ENCODE measurements around the gene LYPD6B.

The LYPD6B gene

DNA sequence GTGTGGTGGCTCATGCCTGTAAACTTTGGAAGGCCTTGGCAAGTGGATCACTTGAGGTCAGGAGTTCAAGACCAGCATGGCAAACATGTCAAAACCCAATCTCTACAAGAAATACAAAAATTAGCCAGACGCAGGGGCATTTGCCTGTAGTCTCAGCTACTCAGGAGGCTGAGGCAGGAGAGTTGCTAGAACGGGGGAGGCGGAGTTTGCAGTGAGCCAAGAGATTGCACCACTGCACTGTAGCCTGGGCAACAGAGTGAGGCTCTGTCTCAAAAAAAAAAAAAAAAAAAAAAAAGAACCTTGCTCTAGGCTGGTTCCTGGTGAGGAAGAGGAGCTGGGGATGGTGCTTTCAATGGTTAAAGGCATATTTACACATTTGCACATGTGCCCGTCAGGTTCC is 129.4 kb downstream of the LYPD6B start:
- H3K4me3 ChIP-seq (ENCODE audit: low read depth in 1 of 2, low read length in 2 of 2) = no peak overlapping the region
- no peaks in the 10 kb centered on the region for H3K27me3 ChIP-seq (ENCODE audit: low read depth, low read length)
- H3K36me3 ChIP-seq (ENCODE audit: control insufficient read depth in 1 of 2, insufficient read depth in 2 of 2, low read length in 2 of 2) = no peaks in the 10 kb centered on the region
- peaks cover 0 to 4% of the 10 kb centered on the region in 2 donors for H3K4me1 ChIP-seq (ENCODE audit: control insufficient read depth in 1 of 2, insufficient read depth in 2 of 2, low read length in 2 of 2)
- H3K27ac ChIP-seq (ENCODE audit: low read length) = no peak overlapping the region
- no peaks in the 10 kb centered on the region for H3K9me3 ChIP-seq (ENCODE audit: control insufficient read depth in 1 of 2, low read length in 2 of 2)

DNA sequence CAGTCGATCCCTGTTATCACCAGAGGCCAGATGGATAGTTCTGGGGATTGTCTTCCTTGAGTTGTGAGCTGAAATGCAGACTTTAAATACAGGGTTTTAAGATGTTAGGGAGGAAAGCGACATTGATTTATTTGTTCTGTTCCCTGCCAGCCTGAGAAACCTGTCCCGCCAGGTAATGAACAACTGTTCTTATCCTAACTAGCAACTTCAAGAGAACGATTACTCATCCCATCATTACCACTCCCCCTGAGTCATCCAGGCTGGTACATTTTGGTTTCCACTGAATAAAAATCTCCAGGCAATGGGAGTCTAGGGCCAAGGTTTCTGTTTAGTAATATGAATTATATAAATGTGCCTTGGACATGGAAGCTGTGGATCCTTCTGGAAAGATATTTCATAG is 131.2 kb downstream of the LYPD6B start:
- Histone ChIP-seq H3K4me1 (ENCODE audit: control insufficient read depth in 1 of 2, insufficient read depth in 2 of 2, low read length in 2 of 2) (peaks cover 0 to 4% of the 10 kb centered on the region in 2 donors), H3K4me3 (ENCODE audit: low read depth in 1 of 2, low read length in 2 of 2) (no peak overlapping the region), H3K9me3 (ENCODE audit: control insufficient read depth in 1 of 2, low read length in 2 of 2) (no peaks in the 10 kb centered on the region), H3K27ac (ENCODE audit: low read length) (no peak overlapping the region), H3K36me3 (ENCODE audit: control insufficient read depth in 1 of 2, insufficient read depth in 2 of 2, low read length in 2 of 2) (no peaks in the 10 kb centered on the region), H3K27me3 (ENCODE audit: low read depth, low read length) (no peaks in the 10 kb centered on the region)

DNA sequence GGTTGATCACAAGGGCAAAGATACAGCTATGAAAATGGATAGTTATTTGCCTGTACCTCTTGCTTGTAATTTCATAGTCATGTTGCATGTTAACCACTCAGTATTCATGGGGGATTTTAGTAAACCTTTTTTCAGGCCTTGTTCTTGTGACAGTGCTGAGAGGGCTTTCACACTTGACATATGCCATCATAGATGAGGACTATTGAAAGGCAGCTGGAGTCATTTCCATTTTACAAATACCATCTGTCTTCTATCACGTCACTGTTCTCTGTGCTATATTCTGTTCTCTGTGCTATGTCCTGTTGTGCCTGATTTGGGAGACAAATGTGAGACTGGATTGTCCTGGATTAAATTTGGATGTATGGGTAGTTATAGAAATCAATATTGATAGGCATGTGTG is 131.7 kb downstream of the LYPD6B start:
- peaks cover 0 to 4% of the 10 kb centered on the region in 2 donors for H3K4me1 ChIP-seq (ENCODE audit: control insufficient read depth in 1 of 2, insufficient read depth in 2 of 2, low read length in 2 of 2)
- H3K27ac ChIP-seq (ENCODE audit: low read length) = no peak overlapping the region
- no peak overlapping the region for H3K4me3 ChIP-seq (ENCODE audit: low read depth in 1 of 2, low read length in 2 of 2)
- no peaks in the 10 kb centered on the region for H3K36me3 ChIP-seq (ENCODE audit: control insufficient read depth in 1 of 2, insufficient read depth in 2 of 2, low read length in 2 of 2)
- no peaks in the 10 kb centered on the region for H3K27me3 ChIP-seq (ENCODE audit: low read depth, low read length)
- H3K9me3 ChIP-seq (ENCODE audit: control insufficient read depth in 1 of 2, low read length in 2 of 2) = no peaks in the 10 kb centered on the region

DNA sequence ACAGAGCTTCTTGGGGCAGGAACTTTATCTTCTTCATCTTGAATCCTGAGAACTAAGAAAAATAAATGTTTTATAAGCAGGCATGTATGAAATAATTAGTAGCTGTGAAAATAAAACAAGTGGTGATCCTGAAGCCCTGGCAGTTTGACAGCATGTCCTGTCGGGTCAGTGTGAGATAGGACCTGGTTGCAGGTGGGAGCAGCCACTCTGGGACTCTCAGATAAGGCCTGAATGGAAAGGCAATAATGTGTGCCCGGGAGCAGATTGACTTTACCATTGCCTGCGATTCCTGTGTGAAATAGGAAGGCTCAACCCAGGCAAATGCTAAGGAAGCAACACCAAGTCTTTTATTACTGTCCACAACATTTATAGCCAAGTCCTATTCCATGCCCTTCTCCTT is 132.4 kb downstream of the LYPD6B start:
- Histone ChIP-seq H3K9me3 (ENCODE audit: control insufficient read depth in 1 of 2, low read length in 2 of 2) (no peaks in the 10 kb centered on the region), H3K36me3 (ENCODE audit: control insufficient read depth in 1 of 2, insufficient read depth in 2 of 2, low read length in 2 of 2) (no peaks in the 10 kb centered on the region), H3K27me3 (ENCODE audit: low read depth, low read length) (no peaks in the 10 kb centered on the region), H3K27ac (ENCODE audit: low read length) (no peak overlapping the region), H3K4me1 (ENCODE audit: control insufficient read depth in 1 of 2, insufficient read depth in 2 of 2, low read length in 2 of 2) (peaks cover 0 to 4% of the 10 kb centered on the region in 2 donors), H3K4me3 (ENCODE audit: low read depth in 1 of 2, low read length in 2 of 2) (no peak overlapping the region)

DNA sequence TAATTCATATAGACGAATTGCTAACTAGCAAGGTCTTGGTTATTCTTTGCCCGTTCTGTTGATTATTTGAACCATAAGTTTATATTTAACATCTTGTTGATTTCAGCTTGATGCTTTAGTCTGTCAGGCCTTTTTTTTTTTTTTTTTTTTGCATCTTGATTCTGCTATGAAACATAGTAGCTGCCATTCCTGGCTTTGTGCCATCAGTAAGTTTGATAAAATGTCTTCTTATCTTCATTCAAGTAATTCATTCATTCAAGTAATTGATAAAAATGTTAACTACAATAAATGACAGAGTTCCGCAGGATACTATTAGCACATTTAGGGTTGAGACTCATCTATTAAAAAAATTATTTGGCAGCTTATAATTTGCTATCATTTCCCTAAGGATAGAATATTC is 134.7 kb downstream of the LYPD6B start:
- Histone ChIP-seq H3K4me1 (ENCODE audit: control insufficient read depth in 1 of 2, insufficient read depth in 2 of 2, low read length in 2 of 2) (peaks cover 0 to 4% of the 10 kb centered on the region in 2 donors), H3K9me3 (ENCODE audit: control insufficient read depth in 1 of 2, low read length in 2 of 2) (no peaks in the 10 kb centered on the region), H3K27me3 (ENCODE audit: low read depth, low read length) (no peaks in the 10 kb centered on the region), H3K4me3 (ENCODE audit: low read depth in 1 of 2, low read length in 2 of 2) (no peak overlapping the region), H3K36me3 (ENCODE audit: control insufficient read depth in 1 of 2, insufficient read depth in 2 of 2, low read length in 2 of 2) (no peaks in the 10 kb centered on the region), H3K27ac (ENCODE audit: low read length) (no peak overlapping the region)

DNA sequence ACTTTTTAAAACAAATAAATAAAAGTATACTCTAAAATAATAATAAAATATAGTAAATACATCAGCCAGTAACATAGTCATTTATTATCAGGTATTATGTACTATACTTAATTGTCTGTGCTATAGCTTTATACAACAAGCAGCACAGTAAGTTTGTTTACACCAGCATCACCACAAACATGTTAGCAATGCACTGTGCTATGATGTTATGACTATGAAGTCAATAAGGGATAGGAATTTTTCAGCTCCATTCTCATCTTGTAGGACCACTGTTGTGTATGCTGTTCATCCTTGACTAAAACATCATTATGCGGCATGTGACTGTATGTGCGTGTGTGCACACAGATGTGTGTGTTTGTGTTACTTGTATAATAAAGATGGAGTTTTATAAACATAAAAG is 137.5 kb downstream of the LYPD6B start:
- no peaks in the 10 kb centered on the region for H3K4me1 ChIP-seq (ENCODE audit: control insufficient read depth in 1 of 2, insufficient read depth in 2 of 2, low read length in 2 of 2)
- H3K27ac ChIP-seq (ENCODE audit: low read length) = no peak overlapping the region
- H3K27me3 ChIP-seq (ENCODE audit: low read depth, low read length) = no peaks in the 10 kb centered on the region
- no peaks in the 10 kb centered on the region for H3K9me3 ChIP-seq (ENCODE audit: control insufficient read depth in 1 of 2, low read length in 2 of 2)
- H3K4me3 ChIP-seq (ENCODE audit: low read depth in 1 of 2, low read length in 2 of 2) = no peak overlapping the region
- no peaks in the 10 kb centered on the region for H3K36me3 ChIP-seq (ENCODE audit: control insufficient read depth in 1 of 2, insufficient read depth in 2 of 2, low read length in 2 of 2)

DNA sequence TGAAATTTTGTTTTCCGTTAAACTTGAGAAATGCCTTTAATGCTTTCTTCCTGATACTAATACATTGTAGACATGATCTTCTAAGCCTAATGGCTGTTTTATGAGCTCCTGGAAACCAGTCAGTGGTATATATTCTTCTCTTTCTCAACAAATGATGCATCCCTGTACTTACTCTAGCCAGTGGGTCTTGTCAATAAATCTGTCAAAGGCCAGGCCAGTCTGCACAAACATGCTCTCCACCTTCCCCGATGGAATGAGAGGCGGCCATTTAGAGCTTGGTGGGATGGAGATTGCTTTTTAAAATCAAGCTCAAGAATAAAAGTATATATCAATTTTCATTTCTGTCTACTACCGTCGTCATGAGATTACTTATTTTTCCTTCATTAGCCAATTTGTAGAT is 140.1 kb downstream of the LYPD6B start:
- Histone ChIP-seq H3K36me3 (ENCODE audit: control insufficient read depth in 1 of 2, insufficient read depth in 2 of 2, low read length in 2 of 2) (no peaks in the 10 kb centered on the region), H3K27ac (ENCODE audit: low read length) (no peak overlapping the region), H3K4me1 (ENCODE audit: control insufficient read depth in 1 of 2, insufficient read depth in 2 of 2, low read length in 2 of 2) (no peaks in the 10 kb centered on the region), H3K4me3 (ENCODE audit: low read depth in 1 of 2, low read length in 2 of 2) (no peak overlapping the region), H3K27me3 (ENCODE audit: low read depth, low read length) (no peaks in the 10 kb centered on the region), H3K9me3 (ENCODE audit: control insufficient read depth in 1 of 2, low read length in 2 of 2) (no peaks in the 10 kb centered on the region)

DNA sequence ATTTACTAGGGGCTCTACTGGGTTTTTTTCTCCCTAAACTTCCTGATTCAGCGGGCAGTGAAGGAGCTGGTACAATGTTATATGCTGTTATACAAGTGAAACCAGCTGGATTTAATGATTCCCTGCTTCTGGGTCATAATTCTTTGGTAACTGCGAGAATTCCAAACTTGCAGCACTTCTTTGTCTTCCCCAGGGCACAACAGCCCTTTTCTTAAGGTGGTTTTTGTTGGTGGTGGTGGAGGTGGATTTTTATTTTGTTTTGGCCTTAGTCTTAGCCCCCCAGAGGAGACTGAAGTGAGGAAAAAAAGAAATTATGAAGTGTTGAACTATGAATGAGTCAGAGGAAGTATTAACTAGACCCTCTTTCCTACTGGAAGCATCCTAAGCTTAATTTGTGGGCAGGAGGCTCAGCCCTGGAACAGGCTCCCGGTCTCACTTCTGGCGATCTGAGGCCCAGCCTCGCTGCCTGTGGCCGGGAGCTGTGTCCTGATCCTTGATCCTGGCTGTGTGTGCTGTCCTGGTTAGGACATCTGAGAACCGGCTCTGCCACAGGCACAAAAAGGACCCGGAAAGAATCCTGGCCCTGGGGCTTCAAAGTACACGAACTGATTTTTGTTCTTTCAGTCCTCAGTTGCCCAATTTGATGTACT is 141.9 kb downstream of the LYPD6B start:
- H3K36me3 ChIP-seq (ENCODE audit: control insufficient read depth in 1 of 2, insufficient read depth in 2 of 2, low read length in 2 of 2) = no peaks in the 10 kb centered on the region
- H3K4me1 ChIP-seq (ENCODE audit: control insufficient read depth in 1 of 2, insufficient read depth in 2 of 2, low read length in 2 of 2) = no peaks in the 10 kb centered on the region
- no peak overlapping the region for H3K4me3 ChIP-seq (ENCODE audit: low read depth in 1 of 2, low read length in 2 of 2)
- H3K27me3 ChIP-seq (ENCODE audit: low read depth, low read length) = no peaks in the 10 kb centered on the region
- no peaks in the 10 kb centered on the region for H3K9me3 ChIP-seq (ENCODE audit: control insufficient read depth in 1 of 2, low read length in 2 of 2)
- no peak overlapping the region for H3K27ac ChIP-seq (ENCODE audit: low read length)

DNA sequence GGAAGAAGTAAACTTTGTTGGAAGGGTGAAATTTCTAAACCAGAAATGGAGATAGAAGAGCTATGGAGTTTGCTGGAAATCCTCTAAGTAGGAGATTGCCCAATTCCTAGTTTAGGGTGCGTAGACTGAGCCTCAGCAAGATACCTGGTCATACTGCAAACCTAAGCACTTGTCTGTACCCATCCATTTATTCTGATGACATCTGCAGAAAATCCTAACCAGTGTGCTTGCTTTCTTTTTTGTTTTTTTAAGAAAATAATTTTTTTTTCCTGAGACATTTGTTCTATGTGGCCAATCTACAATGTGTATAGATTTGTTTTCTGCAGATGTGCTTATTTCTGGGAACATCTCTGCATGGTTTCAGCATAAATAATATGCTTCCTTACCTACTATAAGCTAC is 144.7 kb downstream of the LYPD6B start:
- Histone ChIP-seq H3K27ac (ENCODE audit: low read length) (no peak overlapping the region), H3K4me3 (ENCODE audit: low read depth in 1 of 2, low read length in 2 of 2) (no peak overlapping the region), H3K27me3 (ENCODE audit: low read depth, low read length) (no peaks in the 10 kb centered on the region), H3K36me3 (ENCODE audit: control insufficient read depth in 1 of 2, insufficient read depth in 2 of 2, low read length in 2 of 2) (no peaks in the 10 kb centered on the region), H3K4me1 (ENCODE audit: control insufficient read depth in 1 of 2, insufficient read depth in 2 of 2, low read length in 2 of 2) (no peaks in the 10 kb centered on the region), H3K9me3 (ENCODE audit: control insufficient read depth in 1 of 2, low read length in 2 of 2) (no peaks in the 10 kb centered on the region)

DNA sequence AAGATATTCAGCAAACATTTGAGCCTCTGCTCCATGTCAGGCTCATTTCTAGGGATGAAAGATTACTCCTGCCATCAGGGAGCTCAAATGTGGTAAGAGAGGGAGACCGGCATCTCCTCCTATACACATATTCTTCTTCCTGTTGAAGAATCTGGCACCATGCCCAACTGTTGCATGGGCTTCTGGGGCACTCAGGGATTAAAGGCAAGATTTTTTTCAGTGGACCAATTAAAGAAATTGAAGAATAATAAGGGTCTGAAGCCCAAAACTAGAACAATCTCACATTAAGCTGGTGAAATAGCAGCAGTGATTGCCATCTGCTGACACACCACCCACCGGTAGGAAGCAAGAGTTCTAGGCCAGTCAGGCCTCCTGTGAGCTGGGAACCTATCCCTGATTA is 146.5 kb downstream of the LYPD6B start:
- Histone ChIP-seq H3K4me1 (ENCODE audit: control insufficient read depth in 1 of 2, insufficient read depth in 2 of 2, low read length in 2 of 2) (no peaks in the 10 kb centered on the region), H3K36me3 (ENCODE audit: control insufficient read depth in 1 of 2, insufficient read depth in 2 of 2, low read length in 2 of 2) (no peaks in the 10 kb centered on the region), H3K27ac (ENCODE audit: low read length) (no peak overlapping the region), H3K27me3 (ENCODE audit: low read depth, low read length) (no peaks in the 10 kb centered on the region), H3K4me3 (ENCODE audit: low read depth in 1 of 2, low read length in 2 of 2) (no peak overlapping the region), H3K9me3 (ENCODE audit: control insufficient read depth in 1 of 2, low read length in 2 of 2) (no peaks in the 10 kb centered on the region)

DNA sequence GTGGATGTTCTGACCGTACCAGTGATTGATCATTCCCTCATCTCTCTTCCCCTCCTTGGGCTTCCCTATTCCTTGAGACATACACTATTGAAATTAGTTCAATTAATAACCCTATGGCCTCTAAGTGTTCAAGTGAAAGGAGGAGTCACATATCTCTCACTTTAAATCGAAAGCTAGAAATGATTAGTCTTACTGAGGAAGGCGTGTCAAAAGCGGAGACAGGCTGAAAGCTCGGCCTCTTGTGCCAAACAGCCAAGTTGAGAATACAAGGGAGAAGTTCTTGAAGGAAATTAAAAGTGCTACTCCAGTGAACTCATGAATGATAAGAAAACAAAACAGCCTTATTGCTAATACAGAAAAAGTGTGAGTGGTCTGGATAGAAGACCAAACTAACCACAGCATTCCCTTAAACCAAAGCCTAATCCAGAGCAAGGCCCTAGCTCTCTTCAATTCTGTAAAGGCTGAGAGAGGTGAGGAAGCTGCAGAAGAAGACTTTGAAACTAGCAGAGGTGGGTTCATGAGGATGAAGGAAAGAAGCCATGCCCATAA is 147.5 kb downstream of the LYPD6B start:
- no peaks in the 10 kb centered on the region for H3K4me1 ChIP-seq (ENCODE audit: control insufficient read depth in 1 of 2, insufficient read depth in 2 of 2, low read length in 2 of 2)
- no peaks in the 10 kb centered on the region for H3K36me3 ChIP-seq (ENCODE audit: control insufficient read depth in 1 of 2, insufficient read depth in 2 of 2, low read length in 2 of 2)
- H3K27ac ChIP-seq (ENCODE audit: low read length) = no peak overlapping the region
- no peaks in the 10 kb centered on the region for H3K27me3 ChIP-seq (ENCODE audit: low read depth, low read length)
- H3K9me3 ChIP-seq (ENCODE audit: control insufficient read depth in 1 of 2, low read length in 2 of 2) = no peaks in the 10 kb centered on the region
- H3K4me3 ChIP-seq (ENCODE audit: low read depth in 1 of 2, low read length in 2 of 2) = no peak overlapping the region

DNA sequence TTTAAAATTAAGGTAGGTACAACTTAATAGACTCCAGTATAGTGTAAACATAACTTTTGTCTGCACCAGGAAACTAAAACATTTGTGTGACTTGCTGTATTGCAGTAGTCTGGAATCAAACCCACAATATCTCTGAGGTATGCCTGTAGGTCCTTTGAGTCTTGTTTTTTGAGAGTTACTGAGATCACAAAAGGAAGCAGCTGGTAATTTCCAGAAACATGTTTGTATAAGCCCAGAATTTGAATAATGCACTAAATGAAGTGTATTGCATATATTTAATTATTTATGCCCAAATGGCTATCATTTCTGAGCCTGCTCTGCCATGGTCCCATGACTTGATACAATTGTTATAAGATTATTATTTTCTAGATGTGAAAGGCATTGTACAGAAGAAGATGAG is 148.6 kb downstream of the LYPD6B start:
- H3K27me3 ChIP-seq (ENCODE audit: low read depth, low read length) = no peaks in the 10 kb centered on the region
- no peak overlapping the region for H3K27ac ChIP-seq (ENCODE audit: low read length)
- no peak overlapping the region for H3K4me3 ChIP-seq (ENCODE audit: low read depth in 1 of 2, low read length in 2 of 2)
- no peaks in the 10 kb centered on the region for H3K9me3 ChIP-seq (ENCODE audit: control insufficient read depth in 1 of 2, low read length in 2 of 2)
- no peaks in the 10 kb centered on the region for H3K36me3 ChIP-seq (ENCODE audit: control insufficient read depth in 1 of 2, insufficient read depth in 2 of 2, low read length in 2 of 2)
- H3K4me1 ChIP-seq (ENCODE audit: control insufficient read depth in 1 of 2, insufficient read depth in 2 of 2, low read length in 2 of 2) = no peaks in the 10 kb centered on the region
